Peyer's patch (tissue), 4 donors: Measurements from ENCODE around the gene LMF1.

Experiments used
- POLR2A ChIP-seq, 2 donors: fragments of 450-650 bp; IDR thresholded peaks; one replicate each; pipeline ENCODE4 v1.5.1; 2017; ENCODE audit warnings: antibody characterized with exemption in 2 of 2, mild to moderate bottlenecking in 2 of 2, moderate library complexity in 2 of 2
- TF ChIP-seq, protein P1 (sequence below), 6 experiments: fragments of 450-650 bp in 4 of 6; fragments of 200-600 bp in 2 of 6; sonication (generic) in 1 of 6; IDR thresholded peaks; one replicate each; pipeline ENCODE4 v1.5.1; 2017 to 2019; ENCODE audit warnings: antibody characterized with exemption in 6 of 6, mild to moderate bottlenecking in 3 of 6, moderate library complexity in 1 of 6

DNA sequence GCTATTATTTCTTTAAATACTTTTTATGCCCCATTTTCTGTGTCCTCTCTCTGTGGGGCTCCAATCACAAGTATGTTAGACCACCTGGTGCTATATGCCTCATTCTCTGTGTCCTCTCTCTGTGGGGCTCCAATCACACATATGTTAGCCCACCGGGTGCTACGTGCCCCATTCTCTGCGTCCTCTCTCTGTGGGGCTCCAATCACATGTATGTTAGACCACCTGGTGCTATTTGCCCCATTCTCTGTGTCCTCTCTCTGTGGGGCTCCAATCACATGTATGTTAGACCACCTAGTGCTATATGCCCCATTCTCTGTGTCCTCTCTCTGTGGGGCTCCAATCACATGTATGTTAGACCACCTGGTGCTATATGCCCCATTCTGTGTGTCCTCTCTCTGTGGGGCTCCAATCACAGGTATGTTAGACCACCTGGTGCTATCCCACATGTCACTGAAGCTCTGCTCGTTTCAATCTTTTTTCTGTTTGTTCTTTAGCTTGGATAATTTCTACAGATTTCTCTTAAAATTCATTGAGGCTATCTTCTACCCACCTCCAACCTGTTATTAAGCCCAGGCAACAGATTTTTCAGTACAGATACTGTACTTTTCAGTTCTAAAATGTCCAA lies 28.2 kb downstream of the LMF1 start:
- TF ChIP-seq, protein P1, sequence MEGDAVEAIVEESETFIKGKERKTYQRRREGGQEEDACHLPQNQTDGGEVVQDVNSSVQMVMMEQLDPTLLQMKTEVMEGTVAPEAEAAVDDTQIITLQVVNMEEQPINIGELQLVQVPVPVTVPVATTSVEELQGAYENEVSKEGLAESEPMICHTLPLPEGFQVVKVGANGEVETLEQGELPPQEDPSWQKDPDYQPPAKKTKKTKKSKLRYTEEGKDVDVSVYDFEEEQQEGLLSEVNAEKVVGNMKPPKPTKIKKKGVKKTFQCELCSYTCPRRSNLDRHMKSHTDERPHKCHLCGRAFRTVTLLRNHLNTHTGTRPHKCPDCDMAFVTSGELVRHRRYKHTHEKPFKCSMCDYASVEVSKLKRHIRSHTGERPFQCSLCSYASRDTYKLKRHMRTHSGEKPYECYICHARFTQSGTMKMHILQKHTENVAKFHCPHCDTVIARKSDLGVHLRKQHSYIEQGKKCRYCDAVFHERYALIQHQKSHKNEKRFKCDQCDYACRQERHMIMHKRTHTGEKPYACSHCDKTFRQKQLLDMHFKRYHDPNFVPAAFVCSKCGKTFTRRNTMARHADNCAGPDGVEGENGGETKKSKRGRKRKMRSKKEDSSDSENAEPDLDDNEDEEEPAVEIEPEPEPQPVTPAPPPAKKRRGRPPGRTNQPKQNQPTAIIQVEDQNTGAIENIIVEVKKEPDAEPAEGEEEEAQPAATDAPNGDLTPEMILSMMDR (IDR thresholded peaks at IDR 0.05), result no peak
- TF ChIP-seq POLR2A (IDR thresholded peaks at IDR 0.05), result no peak
